Naive B cell (primary cell): ENCODE results near the gene TRIM8. TPM values are rescaled to one million over a fixed set of nuclear protein-coding genes. Genes with fewer than 3 reads are reported as not detected.
"Not testable (repeated sequence)": the region's sequence is repeated elsewhere in the genome, so short reads cannot be mapped to it uniquely, and the experiment has no call there.

Experiments used
- ATAC-seq, 2 donors: fragments of 150-1000 bp; cut with Tn5 transposase; 2 replicates each; pipeline ENCODE4 v1.10.0; 2021; ENCODE audit warnings: low read depth in 2 of 2, mild to moderate bottlenecking in 2 of 2, moderate library complexity in 2 of 2
- DNase-seq: peaks from one replicate; pipeline ENCODE4 v3.0.0; 2022
- H3K27ac Mint-ChIP-seq, 6 donors: one replicate each; pipeline ENCODE4 v1.8.0; 2020 to 2022; ENCODE audit warnings: mild to moderate bottlenecking in 6 of 6, mixed read lengths in 6 of 6, moderate library complexity in 5 of 6, inconsistent platforms in 2 of 6
- H3K27me3 Mint-ChIP-seq, 3 donors: one replicate each; pipeline ENCODE4 v1.8.0; 2021 to 2022; ENCODE audit warnings: mixed read lengths in 3 of 3, mild to moderate bottlenecking in 1 of 3
- H3K36me3 Mint-ChIP-seq, 2 donors: one replicate each; pipeline ENCODE4 v1.8.0; 2020 to 2022; ENCODE audit warnings: mixed read lengths in 2 of 2, inconsistent platforms in 1 of 2, mild to moderate bottlenecking in 1 of 2
- H3K4me1 Mint-ChIP-seq, 3 donors: one replicate each; pipeline ENCODE4 v1.8.0; 2020 to 2022; ENCODE audit warnings: mixed read lengths in 3 of 3, inconsistent platforms in 1 of 3, mild to moderate bottlenecking in 1 of 3, moderate library complexity in 1 of 3
- H3K4me3 Mint-ChIP-seq, 8 donors: one replicate each; pipeline ENCODE4 v1.8.0; 2020 to 2022; ENCODE audit warnings: mild to moderate bottlenecking in 8 of 8, mixed read lengths in 8 of 8, moderate library complexity in 8 of 8, inconsistent platforms in 2 of 8
- H3K9me3 Mint-ChIP-seq, 7 donors: one replicate each; pipeline ENCODE4 v1.8.0; 2020 to 2022; ENCODE audit warnings: mixed read lengths in 7 of 7, mild to moderate bottlenecking in 5 of 7, inconsistent platforms in 2 of 7, moderate library complexity in 1 of 7
- polyA plus RNA-seq, 6 donors: library from polyadenylated mRNA; unstranded; fragments of 300-500 nt; fragmentation: Illumina TruSeq; gene quantifications; one replicate each; pipeline ENCODE4 v1.2.3, GENCODE V29; 2021; ENCODE audit warnings: low read depth in 6 of 6

TRIM8 gene
- polyA plus RNA-seq, 6 donors from 2014 or later, result 27.1 to 45.8 (median 30.2) TPM

DNA sequence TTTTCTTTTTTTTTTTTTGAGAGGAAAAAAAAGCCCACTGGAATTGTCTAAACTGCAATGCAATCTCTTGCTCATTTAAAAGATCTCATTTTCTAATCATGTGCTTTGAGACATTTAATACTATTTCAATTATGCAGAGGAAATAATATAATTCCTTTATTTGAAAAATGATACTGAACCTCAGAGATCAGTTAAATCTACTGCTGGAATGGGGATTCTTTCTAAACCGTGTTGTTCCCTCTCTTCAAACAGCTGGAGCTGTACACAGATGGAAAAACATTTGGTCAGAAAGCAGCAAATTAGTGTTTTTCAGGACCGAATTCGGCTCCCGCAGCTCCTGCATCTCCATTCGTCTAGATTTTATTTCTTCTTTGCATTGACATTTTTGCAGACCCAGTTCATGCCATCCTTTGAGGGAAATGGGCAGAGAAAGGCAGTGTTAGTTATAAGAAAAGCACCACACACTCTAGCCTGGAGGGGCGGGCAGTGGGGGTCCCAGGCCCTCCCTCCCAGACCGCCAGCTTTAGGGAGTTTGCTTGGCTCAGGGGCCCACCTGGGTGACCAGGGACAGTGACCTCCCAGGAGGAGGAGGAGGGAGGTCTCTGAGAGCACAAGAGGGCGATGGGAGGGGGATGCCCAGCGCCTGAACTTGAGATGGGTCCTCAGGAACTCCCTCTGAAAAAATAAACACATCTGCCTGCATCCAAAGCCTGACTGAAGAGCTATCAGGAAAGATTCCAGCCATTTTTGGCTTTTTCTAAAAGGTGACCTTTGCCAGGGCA lies 32.4 kb downstream of the TRIM8 start:
- Mint-ChIP-seq H3K9me3 (no peaks in the 10 kb centered on the region), H3K36me3 (no peaks in the 10 kb centered on the region), H3K27ac (peak overlapping the region in 2 of 6 donors; percentile 16 to 47), H3K4me3 (peak overlapping the region in 2 of 8 donors; percentile 34 to 61), H3K27me3 (no peaks in the 10 kb centered on the region), H3K4me1 (peaks cover 20 to 43% (median 31%) of the 10 kb centered on the region in 3 donors)
- ATAC-seq (no peak), DNase-seq (no peak)

DNA sequence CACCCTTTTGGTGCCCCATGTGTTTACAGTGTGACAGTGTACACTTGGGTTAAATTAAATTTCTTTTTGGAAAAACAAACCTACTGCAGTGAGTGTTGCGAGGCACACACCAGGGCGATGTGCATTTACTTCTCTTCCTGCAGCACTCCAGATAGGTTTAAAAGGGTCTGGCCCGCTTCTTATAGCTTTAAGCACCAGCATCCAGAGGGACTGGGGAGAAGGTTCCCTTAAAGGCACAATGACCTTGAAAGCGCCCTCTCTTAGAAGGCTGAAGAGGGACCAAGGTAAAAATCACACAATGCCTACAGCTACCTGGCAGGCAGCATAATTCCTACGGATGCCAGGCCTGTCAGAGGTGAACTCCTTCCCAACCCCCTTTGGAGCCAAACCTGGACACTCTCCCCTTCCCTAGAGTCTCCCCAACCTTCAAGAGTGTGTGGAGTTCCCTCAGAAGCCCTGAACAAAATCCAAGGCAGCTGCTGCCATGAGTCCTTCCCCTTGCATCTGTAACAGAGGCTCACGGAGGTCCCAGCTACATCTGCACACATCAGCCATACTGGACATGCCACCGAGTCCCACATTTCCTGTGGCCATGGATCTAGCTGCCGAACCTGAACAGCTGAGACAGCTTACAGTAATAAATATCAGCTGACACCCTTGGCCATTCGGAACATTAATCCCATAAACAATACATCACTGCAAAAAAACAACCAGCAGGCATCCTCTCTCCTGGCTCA lies 33.2 kb downstream of the TRIM8 start:
- no peak for DNase-seq
- no peaks in the 10 kb centered on the region for H3K27me3 Mint-ChIP-seq

DNA sequence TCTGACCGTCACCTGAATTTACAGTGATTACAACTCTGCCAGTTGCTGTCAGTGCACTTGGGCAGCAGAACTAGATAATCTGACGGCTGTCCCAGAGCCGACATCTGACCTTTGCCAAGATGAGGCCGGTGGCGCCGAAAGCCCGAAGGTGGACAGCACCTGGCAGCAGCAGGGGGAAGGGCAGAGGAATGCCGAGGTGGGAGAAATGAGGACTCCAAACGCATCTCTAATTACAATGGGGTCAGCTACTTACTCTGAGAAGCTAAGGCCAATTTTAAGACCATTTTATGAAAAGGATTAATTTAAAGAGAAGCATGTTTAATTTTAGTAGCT lies 33.8 kb downstream of the TRIM8 start:
- Mint-ChIP-seq H3K9me3 (no peaks in the 10 kb centered on the region), H3K36me3 (no peaks in the 10 kb centered on the region), H3K27me3 (no peaks in the 10 kb centered on the region), H3K27ac (no peak overlapping the region), H3K4me3 (no peak overlapping the region), H3K4me1 (peaks cover 20 to 42% (median 31%) of the 10 kb centered on the region in 3 donors)
- ATAC-seq, result no peak
- no peak for DNase-seq

More for the DNA sequence above, 33.2 kb downstream of the TRIM8 start:
- Mint-ChIP-seq H3K9me3 (no peaks in the 10 kb centered on the region), H3K4me1 (peaks cover 20 to 43% (median 31%) of the 10 kb centered on the region in 3 donors), H3K27ac (no peak overlapping the region), H3K36me3 (no peaks in the 10 kb centered on the region), H3K4me3 (no peak overlapping the region)
- no peak for ATAC-seq

DNA sequence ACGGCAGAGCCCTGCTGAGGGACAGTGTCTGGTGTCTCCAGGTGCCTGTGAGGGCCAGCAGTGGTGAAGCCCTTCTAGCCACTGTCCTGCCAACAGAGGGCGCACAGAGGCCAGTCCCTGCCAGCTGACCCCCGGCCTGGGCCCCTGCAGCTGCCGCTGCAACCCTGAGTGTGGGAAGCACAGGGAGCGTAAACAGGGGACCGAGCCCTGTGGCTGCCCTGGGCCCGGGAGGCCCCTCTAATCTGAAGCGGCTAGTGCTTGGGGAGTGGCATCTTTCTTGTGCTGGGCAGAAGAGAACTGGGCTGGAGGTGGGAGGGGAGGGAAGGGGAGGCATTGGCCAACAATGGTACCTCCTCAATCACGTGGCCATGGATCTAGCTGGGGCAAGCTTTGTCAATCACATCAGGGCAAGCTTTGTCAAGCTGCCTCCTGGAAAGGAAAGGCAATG lies 34.6 kb downstream of the TRIM8 start:
- no peak overlapping the region for H3K4me3 Mint-ChIP-seq
- H3K27me3 Mint-ChIP-seq, result no peaks in the 10 kb centered on the region
- H3K9me3 Mint-ChIP-seq, result no peaks in the 10 kb centered on the region
- peak overlapping the region in 1 of 6 donors; percentile 18 for H3K27ac Mint-ChIP-seq
- ATAC-seq (no peak), DNase-seq (no peak)
- no peaks in the 10 kb centered on the region for H3K36me3 Mint-ChIP-seq
- H3K4me1 Mint-ChIP-seq, result peaks cover 15 to 34% (median 25%) of the 10 kb centered on the region in 3 donors

DNA sequence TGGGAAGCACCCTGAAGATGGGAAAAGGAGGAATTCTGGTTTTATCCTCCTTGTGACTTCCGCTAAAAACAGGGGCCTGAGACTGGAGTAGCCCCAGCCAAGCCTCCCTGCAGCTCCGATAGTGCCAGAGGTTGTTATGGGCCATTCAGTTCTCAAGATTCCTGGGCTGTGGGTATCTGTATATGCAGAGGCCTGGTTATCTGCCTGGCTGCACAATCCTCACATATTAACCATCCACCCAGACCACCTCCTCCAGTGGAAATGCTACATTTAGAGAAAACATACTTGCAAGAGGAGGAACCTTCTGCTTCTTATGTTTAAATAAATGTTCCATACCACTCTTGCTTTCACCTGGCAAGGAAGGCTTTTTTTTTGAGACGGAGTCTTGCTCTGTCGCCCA lies 35.3 kb downstream of the TRIM8 start:
- Mint-ChIP-seq H3K4me1 (peaks cover 10 to 28% (median 17%) of the 10 kb centered on the region in 3 donors), H3K27ac (peak overlapping the region in 1 of 6 donors; percentile 28), H3K4me3 (no peak overlapping the region), H3K36me3 (no peaks in the 10 kb centered on the region), H3K27me3 (no peaks in the 10 kb centered on the region), H3K9me3 (no peaks in the 10 kb centered on the region)
- ATAC-seq (no peak), DNase-seq (no peak)

DNA sequence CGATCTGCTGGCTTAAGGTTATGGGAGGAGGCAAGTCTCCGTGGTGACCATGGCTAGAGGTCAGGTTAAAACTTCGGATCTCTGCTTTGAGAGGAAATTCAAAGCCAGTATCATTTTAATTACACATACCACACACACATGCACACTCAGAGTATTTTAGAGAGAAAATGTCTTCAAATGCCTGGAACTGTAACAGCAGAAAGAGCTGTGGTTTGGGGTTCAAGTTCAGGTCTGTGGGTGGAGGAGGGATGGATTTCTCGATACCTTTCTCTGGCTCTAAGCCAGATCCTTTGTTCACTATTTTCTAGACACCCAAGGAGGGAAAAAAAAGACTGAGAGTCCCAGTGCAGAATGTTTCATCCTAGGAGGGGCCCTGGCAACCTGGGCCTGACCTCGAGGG lies 37.4 kb downstream of the TRIM8 start:
- H3K27ac Mint-ChIP-seq, result peak overlapping the region in 1 of 6 donors; percentile 19
- ATAC-seq, result no peak
- H3K4me1 Mint-ChIP-seq, result peaks cover 0 to 7% (median 4%) of the 10 kb centered on the region in 3 donors

DNA sequence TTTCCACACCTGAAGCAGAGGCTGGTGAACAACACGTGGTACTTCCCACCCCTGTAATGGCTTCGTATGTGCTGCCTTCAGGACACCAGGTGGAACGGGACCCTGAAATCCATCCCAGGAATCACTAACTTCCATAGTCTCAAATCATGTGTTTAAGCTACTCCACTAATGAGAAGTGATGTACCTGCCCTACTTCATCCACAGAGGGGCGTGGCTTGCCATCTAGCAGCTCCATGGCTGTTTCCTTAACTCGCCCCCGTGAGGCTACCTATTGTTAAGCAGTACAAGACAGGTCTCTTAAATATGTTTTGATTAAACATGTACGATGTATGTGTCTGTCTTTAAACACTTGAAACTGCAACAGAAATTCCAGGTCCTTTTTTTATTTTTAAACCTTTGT lies 38.1 kb downstream of the TRIM8 start:
- DNase-seq, result no peak
- H3K27ac Mint-ChIP-seq, result no peak overlapping the region

More for the DNA sequence above, 37.4 kb downstream of the TRIM8 start:
- no peak overlapping the region for H3K4me3 Mint-ChIP-seq
- DNase-seq, result no peak
- no peaks in the 10 kb centered on the region for H3K27me3 Mint-ChIP-seq
- H3K9me3 Mint-ChIP-seq, result no peaks in the 10 kb centered on the region
- H3K36me3 Mint-ChIP-seq, result no peaks in the 10 kb centered on the region

DNA sequence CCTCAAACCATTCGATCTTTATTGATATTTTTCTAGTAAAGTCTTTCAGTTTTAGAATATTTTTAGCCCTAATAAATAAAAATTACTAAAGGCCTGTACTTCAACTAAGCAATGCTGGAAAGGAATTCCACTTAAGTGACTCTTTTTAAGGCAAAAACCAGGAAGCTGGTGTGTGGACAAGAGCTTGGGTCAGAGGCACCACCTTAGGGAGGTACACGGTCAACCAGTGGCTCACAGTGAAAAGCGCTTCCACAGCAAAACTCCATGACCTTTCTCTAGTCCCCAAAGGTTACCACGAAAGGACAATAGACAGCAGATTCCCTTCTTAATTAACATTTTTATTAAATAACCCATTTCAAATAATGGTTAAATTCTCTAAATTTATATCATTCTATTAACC lies 38.7 kb downstream of the TRIM8 start:
- Mint-ChIP-seq H3K27me3 (no peaks in the 10 kb centered on the region), H3K27ac (peak overlapping the region in 1 of 6 donors; percentile 70), H3K4me1 (peaks cover 0 to 6% (median 4%) of the 10 kb centered on the region in 3 donors), H3K36me3 (no peaks in the 10 kb centered on the region), H3K9me3 (no peaks in the 10 kb centered on the region), H3K4me3 (no peak overlapping the region)
- ATAC-seq (no peak), DNase-seq (no peak)

More for the DNA sequence above, 38.1 kb downstream of the TRIM8 start:
- Mint-ChIP-seq H3K27me3 (no peaks in the 10 kb centered on the region), H3K36me3 (no peaks in the 10 kb centered on the region), H3K9me3 (no peaks in the 10 kb centered on the region), H3K4me3 (no peak overlapping the region), H3K4me1 (peaks cover 0 to 6% (median 4%) of the 10 kb centered on the region in 3 donors)
- no peak for ATAC-seq

DNA sequence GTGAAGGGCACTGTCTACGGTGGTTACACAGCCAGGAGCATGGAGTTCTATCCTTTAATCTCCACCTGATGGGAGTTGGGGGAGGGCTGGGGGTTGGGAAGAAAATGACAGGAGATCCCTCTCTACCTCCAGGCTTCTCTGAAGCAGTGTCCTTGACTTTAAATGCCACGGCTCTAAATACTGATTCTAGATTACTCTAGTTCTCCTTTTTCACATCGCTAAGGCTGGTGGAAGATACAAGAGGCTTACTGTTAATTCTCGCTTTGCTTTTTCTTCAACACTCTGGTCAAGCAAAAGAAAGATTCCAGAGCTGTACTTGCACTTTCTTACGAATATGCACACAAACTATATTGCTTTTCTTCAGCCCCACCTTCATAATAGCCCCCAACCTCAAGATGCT lies 39.5 kb downstream of the TRIM8 start:
- no peaks in the 10 kb centered on the region for H3K9me3 Mint-ChIP-seq
- H3K36me3 Mint-ChIP-seq, result no peaks in the 10 kb centered on the region
- peaks cover 0 to 2% (median 0%) of the 10 kb centered on the region in 3 donors for H3K4me1 Mint-ChIP-seq
- no peak overlapping the region for H3K4me3 Mint-ChIP-seq
- DNase-seq (no peak), ATAC-seq (no peak)
- H3K27me3 Mint-ChIP-seq, result no peaks in the 10 kb centered on the region
- H3K27ac Mint-ChIP-seq, result peak overlapping the region in 1 of 6 donors; percentile 24

DNA sequence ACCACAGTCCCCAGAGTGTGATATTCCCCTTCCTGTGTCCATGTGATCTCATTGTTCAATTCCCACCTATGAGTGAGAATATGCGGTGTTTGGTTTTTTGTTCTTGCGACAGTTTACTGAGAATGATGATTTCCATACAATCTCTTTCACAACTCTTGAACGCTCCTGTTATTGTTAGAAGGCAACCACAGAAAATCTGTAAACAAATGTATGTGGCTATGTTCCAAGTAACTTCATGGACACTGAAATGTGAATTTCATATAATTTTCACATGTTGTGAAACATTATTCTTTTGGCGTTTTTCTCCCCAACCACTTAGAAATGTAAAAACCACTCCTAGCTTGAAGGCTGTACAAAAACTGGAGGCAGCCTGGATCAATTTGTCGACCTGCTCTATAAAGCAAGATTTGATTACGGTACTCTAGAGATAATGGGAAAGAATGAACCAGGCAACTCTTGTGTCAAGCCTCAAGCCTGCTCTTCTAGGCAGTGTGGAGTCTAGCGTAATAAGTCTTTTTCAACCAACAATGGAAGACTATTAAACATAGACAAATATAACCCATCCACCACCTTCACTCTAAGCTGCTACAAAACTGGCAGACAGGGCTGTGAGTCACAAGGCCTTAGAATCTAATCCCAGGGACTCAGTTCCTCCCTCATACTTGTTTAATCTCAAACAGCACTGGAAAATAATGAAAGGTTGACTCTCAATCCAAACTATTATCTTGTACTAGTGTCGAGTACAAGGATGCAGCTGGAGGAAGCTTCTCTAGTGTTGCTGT lies 47.2 kb downstream of the TRIM8 start:
- ATAC-seq (no peak), DNase-seq (no peak)
- Mint-ChIP-seq H3K4me1 (no peaks in the 10 kb centered on the region), H3K27me3 (no peaks in the 10 kb centered on the region), H3K36me3 (peaks cover 0 to 3% of the 10 kb centered on the region in 2 donors), H3K9me3 (no peaks in the 10 kb centered on the region), H3K27ac (peak overlapping the region in 1 of 6 donors; percentile 39), H3K4me3 (no peak overlapping the region)

DNA sequence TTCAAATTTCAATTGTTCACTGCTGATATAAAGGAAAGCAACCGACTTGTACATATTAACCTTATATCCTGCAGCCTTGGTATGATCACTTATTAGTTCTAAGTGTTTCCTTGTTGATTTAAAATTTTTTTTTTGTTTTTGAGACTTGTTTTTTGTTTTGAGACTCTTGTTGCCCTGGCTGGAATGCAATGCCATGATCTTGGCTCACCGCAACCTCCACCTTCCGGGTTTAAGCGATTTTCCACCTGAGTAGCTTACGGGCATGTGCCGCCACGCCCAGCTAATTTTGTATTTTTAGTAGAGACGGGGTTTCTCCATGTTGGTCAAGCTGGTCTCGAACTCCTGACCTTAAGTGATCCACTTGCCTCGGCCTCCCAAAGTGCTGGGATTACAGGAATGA lies 51.1 kb downstream of the TRIM8 start:
- not testable (repeated sequence) for H3K4me3 Mint-ChIP-seq, H3K9me3 Mint-ChIP-seq, DNase-seq, H3K4me1 Mint-ChIP-seq, H3K27ac Mint-ChIP-seq, H3K27me3 Mint-ChIP-seq, ATAC-seq
- H3K36me3 Mint-ChIP-seq, result peaks cover 14 to 26% of the 10 kb centered on the region in 2 donors

DNA sequence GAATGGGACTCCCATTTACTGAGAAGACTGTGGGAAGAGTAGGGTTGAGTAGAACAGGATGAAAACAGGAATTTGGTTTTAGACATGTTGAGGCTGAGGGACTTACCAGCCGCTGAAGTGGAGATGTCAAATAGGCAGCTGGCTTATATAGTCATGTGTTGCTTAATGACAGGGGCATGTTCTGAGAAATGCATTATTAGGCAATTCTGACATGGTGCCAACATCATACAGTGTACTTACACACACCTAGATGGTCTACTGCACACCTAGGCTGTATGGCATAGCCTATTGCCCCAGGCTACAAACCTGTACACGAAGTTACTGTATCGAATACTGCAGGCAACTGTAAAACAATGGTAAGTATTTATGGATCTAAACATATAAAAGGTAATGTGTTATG lies 52.5 kb downstream of the TRIM8 start:
- Mint-ChIP-seq H3K9me3 (no peaks in the 10 kb centered on the region), H3K36me3 (peaks cover 14 to 26% of the 10 kb centered on the region in 2 donors)

DNA sequence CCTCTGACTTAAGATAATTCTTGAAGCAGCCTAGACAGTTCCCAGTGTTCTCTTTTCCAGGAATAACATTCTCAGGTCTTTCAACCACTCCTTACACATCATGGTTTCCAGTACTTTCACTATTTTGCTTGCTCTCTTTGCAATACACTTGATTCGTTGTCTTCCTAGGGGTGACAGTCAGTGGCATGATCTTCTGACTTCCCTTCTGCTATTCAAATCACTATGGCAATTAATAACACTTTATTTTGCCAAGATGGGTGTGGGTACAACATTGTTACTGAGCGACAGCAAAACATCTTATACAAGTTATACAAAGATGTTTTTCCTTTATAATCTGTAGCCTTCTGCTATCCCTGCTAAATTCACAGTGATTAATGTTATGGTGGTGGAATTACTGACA lies 54.6 kb downstream of the TRIM8 start:
- no peaks in the 10 kb centered on the region for H3K4me1 Mint-ChIP-seq
- no peak for DNase-seq
- H3K4me3 Mint-ChIP-seq, result no peak overlapping the region
- no peaks in the 10 kb centered on the region for H3K27me3 Mint-ChIP-seq
- H3K36me3 Mint-ChIP-seq, result peaks cover 14 to 26% of the 10 kb centered on the region in 2 donors
- H3K9me3 Mint-ChIP-seq, result no peaks in the 10 kb centered on the region
- no peak overlapping the region for H3K27ac Mint-ChIP-seq
- no peak for ATAC-seq

More for the DNA sequence above, 52.5 kb downstream of the TRIM8 start:
- Mint-ChIP-seq H3K27me3 (no peaks in the 10 kb centered on the region), H3K27ac (no peak overlapping the region), H3K4me3 (no peak overlapping the region), H3K4me1 (no peaks in the 10 kb centered on the region)
- DNase-seq (no peak), ATAC-seq (no peak)
